HuH-7.5 (cell line): ENCODE results near the gene SORCS2.

Experiments used
- DNase-seq: peaks from one replicate; pipeline ENCODE4 v3.0.0; 2011; ENCODE audit warnings: low spot score

SORCS2 gene

DNA sequence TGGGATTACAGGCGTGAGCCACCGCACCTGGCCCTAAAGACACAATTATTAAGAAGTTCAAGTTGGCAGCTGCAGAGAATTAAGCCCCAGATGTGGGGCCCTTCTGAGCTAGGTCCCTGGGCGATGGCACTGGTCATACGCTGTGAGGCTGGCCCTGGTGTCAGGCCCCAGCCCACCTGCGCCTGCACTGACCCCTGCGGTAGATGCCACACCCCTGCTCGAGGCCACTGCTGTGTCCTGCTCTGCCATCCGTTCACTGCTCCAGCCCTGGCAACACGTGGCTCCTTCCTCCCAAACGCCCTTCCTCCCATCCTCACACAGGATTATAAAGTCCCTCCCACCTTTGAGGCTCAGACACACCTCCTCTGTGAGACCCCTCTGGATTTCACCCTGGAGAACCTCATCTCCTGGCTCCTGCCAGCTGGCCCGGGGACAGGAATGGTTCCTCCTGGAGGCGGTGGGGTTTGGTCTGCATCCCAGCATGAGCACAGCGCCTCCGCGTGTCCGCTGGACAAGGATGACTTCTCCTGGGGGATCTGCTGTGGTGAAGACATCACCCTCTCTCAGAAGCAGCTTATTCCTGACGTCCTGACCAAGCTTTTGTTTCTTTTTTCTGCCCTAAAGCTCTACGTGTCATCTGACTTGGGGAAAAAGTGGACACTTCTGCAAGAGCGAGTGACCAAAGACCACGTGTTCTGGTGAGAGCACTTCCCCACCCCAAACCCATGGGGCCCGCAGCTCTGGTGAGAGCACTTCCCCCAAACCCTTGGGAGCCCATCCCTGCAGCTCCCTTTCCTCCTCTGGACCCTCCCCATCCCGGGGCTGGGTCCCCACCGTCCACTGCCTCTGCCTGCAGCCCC is 461.4 kb downstream of the SORCS2 start:
- no peak for DNase-seq

DNA sequence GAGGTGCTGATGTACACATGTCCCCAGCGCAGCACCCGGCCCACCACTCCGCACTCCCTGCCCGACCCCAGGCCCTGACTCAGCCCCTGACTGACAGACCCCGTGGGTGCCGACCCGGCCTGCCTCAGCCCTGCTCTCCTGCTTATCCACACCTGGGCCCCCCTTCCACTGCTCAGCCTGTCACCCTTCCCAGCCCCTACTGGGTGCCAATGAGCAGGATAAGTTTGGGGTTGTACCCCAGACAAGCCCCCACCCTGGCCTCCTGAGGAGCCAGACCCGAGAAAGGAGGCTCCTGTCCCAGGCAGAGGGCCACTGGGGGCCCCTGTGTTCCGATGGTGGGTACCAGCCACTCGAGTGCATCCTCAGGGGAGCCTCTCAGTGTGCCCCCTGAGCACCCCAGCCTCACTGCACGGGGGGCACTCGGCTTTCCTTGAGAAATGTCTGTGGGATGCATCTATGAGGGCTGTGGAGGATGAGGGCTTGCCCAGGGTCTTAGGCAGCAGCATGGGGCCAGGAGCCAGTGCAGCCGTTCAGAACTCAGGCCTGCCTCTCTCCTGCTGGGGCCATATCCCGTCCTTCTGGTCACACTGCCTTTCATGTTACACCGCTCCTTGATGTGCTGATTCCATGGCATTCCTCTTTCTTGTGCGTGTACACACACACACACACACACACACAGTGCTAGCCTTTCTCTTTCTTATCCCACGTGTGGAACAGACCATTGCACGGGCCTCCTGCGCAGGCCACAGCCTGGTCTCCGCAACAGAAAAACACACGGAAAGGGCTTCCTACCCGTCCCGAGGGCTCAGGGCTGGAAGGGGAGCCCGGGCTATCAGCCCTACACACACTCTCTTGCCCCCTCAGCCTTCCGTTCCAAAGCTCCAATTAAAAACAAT is 462.5 kb downstream of the SORCS2 start:
- no peak for DNase-seq

DNA sequence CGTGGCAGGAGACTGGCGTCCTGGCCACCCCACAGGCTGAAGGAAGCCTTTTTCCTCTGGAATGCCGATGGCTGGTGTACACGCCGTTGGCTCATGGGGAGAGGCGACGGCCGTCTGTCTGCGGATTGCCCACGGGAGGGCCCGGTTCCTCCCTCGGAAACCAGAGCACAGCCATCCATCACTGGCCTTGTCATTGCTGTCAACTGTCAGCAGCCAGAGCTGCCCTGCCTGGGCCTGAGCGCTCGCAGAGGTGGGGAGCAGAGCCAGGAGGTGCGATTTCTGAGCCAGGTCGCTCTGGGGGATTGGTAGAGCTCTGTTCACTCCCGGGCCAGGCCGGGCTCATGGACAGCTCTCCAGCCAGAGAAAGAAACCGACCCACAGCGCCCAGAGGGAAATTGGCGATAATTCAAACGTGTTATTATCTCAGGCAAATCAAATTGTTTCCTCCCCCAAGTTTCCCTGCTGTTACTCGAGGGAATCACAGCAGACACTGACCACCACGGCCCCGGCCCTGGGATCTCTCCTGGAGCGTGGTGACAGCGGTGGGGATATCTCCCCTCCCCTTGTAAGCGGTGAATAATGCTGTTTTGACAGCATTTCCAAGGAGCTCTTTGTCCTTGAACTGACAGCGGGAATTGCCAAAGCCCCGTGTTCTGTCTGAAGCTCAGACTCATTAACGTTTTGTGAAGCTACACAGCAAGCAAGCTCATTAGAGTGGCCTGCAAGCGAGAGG is 463.3 kb downstream of the SORCS2 start:
- DNase-seq, result no peak

DNA sequence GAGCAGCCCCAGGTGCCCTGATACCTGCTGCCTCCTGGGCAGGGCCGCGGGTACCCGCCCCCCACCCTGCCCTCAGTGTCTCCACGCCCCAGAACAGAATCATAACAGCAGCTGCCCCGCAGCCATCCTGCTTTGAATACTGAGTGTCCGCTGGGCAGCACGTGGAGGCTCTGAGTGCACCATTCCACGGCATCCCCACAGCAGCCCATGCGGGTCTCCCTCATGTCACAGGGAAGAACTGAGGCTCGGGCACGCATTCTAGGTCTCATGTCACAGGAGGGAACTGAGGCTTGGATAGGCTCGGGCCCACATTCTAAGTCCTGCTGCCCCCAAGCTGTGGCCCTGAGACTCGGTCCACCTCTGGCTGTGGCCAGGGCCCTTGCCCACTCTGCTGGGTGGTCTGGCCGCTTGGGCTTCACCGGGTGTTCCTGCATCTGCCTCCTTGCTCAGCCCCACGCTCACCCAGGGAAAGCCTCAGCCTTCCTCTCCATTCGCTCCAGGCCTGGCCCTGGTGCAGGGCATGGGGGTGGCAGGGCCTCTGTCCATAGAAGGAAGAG is 464.0 kb downstream of the SORCS2 start:
- no peak for DNase-seq

DNA sequence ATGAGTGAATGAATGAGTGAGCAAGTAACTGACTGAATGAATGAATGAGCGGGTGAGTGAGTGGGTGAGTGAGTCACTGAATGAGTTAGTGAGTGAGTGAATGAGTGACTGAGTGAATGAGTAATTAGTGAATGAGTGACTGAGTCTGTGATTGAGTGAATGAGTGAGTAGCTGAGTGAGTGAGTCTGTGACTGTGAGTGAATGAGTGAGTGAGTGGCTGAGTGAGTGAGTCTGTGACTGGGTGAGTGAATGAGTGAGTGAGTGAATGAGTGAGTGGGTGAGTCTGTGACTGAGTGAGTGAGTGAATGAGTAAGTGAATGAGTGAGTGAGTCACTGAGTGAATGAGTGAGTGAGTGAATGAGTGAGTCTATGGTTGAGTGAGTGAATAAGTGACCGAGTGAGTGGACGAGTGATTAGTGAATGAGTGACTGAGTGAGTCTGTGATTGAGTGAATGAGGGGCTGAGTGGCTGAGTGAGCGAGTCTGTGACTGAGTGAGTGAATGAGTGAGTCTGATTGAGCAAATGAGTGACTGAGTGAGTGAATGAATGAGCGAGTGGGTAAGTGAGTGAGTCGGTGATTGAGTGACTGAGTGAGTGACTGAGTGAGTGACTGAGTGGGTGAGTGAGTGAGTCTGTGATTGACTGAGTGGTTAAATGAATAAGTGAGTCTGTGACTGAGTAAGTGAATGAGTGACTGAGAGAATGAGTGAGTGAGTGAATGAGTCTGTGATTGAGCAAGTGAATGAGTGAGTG is 465.4 kb downstream of the SORCS2 start:
- DNase-seq, result no peak

DNA sequence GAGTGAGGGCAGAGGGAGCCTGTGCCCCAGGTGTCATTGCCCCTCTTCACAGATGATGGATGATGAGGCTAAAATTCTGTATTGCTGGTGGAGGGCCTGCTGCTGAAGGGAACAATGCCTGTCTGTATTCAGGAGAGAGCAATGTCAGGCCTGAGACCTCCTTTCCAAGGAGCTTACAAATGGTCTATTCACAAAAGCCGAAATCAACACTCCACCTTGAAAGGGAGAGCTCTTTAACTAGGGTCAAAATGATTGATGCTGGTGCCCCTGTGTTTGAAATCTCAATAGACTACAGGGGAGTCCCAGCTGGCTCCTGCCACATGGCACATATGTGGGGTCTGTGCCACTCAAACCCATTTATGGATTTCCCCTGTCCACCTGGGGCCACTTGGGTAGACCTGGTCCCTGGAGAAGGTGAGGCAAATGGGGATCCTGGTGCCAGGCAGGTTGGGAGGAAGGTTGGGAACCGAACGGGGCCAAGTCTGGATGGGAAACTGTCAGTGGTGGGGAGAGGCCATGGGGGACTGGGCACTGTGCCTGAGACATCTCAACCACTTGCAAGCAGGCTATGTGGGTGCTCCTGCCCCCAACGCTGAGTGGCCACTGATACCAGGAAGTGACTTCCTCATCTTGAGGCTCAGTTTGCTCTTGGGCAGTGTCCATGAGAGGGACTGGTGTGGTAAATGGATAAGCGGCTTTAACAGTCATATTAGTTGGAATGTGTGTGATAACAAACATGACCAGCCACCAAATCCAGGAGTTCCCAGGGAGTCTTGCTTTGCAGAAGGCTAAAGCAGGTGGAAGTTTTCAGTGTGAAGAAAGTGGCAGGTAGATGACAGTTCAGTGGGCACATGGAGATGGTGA is 466.2 kb downstream of the SORCS2 start:
- DNase-seq, result no peak

DNA sequence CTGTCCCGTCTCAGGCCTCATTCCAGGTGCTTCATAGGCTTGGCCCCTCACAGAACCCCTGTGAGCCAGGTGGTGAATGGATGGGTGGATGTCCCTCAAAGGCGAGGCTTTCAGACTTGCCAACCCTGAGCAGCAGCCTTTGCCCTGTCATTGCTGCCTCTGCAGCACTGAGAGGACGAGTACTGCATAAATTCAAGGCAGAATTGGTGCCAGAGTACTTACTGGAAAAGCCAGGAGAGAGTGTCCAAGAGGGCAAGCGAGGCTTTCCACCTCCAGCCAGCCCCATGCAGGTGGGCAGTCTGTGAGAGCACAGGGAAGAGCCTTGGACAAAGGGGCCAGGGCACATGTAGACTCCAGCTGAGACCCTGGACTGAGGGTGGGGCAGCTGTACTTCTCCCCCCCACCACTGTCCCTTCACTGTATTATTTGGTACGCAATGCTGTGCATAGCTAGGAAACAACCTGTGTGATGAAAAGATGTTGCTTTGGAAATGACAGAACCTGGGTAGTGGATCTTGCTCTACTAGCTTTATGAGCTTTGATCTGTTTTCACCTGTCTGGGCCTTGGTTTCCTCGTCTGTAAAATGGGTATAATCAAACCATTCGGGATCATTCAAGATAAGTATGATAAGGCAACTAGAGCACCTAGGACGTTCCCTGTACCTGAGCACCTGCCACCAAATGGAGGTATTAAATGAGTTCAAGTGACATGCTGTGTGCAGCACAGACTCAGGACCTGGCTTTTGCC is 467.3 kb downstream of the SORCS2 start:
- DNase-seq, result no peak

DNA sequence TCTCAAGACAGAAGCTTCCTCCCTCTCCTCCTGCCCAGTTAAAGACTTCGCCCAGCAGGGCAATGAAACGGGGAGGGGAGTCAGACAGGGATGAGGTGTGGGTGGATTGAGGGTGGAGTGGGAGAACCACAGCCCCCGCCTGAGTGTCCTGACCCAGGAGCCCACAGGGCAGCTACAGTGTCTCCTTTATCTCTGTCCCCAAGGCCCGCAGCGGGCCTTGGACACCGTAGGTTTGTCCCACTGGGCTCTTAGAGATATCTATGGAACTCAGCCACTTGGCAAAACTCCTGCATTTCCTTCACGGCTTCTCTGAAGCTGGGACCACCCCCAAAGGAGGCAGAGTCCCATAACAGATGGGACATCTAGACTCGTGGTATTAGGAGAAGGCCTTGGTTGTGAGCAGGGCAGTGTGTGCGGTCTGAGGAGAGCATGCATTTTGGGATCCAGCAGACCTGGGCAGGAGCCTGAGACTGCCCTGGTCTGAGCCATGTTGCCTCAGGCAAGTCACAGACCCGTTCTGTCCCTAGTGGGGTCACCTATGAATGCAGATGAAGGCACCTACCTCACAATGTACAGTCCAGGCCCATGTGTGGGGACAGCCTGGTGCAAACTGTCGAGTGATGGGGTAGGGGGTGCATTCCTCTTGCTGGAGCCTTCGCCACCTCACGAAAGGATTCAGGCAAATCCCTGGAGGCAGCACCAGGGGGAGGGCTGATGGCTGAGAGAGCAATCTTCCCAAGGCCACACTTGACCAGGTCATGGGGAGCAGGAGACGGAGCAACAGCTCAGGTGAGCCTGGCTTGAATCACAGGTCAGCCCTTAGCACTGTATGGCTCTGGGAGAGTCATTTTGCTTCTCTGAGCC is 468.1 kb downstream of the SORCS2 start:
- DNase-seq, result no peak

DNA sequence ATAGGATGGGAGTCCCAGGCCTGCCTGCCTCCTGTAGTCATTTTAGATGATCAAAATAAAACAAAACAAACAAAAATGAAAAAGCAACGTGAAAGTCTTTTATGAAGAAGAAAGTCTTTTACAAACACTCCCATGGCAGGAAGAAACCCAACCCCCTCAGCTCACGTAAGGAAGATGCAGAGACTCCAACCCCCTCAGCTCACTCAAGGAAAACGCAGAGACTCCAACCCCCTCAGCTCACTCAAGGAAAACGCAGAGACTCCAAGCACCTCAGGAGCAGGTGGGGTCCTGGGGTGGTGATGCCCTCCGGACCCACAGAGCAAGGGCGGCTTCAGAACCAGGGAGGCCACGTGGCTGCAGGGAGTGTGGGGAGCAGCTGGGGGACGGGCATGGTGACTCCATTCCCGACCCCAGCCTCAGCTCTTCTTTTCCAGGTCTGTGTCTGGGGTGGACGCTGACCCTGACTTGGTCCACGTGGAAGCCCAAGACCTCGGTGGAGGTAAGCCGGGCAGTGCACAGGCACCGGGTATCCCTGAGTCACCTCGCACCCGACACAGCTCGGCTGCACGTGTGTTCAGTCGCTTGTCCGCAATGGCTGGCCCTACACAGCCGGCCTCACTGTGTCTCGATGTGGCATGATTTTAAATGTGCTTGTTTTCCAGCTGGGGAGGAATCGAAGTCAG is 468.9 kb downstream of the SORCS2 start:
- no peak for DNase-seq

DNA sequence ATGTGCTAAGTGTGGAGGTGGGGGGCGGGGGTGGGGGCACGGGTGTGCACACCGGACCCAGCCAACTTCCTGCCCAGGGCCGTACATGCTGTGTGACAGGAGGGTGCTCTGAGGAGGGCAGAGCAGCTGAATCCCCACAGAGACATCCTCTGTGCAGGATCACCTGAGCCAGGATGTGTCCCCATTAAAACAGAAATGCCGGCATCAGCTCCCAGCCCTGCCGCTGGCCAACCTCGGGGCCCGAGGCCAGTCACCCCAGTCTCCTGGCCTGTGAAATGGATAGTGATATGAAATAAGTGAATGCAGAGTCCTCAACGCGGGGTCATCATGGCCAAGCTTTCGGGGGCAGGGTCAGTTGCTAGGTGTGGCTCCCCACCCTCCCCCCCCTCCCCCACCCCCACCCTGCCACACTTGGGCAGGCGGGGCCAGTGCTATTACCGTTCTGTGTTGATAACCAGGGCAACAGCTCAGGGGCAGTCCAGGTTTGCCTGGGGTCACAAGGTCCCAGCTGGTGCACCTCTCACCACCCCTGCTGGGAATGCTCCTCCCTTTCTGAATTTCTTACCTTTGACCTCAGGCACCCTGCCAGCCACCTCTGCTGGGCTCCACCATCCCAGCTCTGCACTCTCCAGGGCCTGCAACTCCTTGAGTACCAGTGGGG is 469.6 kb downstream of the SORCS2 start:
- DNase-seq, result no peak

DNA sequence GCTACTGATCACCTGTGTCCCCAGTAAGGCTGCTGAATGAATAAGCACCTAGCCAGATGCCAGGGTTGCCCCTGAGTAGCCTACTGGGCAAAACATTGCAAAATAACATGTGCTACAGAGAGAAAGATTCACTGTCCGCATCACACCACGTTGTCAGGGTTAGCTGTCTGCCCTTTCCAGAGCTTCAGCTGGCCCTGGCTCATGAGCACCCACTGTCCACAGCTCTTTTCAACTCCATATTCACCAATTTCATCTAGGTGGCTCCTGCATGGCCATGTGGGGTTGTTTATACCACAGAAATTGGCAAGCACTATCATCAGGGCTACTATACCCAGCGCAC is 470.1 kb downstream of the SORCS2 start:
- no peak for DNase-seq

DNA sequence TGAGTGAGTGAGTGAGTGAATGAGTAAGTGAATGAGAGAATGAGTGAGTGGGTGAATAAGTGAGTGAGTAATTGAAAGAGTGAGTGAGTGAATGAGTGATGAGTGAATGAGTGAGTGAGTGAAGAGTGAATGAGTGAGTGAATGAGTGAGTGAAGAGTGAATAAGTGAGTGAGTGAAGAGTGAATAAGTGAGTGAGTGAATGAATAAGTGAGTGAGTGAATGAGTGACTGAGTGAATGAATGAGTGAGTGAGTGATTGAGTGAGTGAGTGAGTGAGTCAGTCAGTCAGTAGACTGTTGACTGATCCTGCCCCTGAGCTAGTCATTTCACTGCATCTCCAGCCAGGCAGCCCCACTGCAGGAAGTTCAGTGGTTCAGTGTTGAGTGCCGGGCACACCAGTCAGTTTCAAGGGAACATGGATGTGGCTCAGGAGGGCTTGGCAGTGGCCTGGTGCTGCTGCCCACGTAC is 470.8 kb downstream of the SORCS2 start:
- no peak for DNase-seq

DNA sequence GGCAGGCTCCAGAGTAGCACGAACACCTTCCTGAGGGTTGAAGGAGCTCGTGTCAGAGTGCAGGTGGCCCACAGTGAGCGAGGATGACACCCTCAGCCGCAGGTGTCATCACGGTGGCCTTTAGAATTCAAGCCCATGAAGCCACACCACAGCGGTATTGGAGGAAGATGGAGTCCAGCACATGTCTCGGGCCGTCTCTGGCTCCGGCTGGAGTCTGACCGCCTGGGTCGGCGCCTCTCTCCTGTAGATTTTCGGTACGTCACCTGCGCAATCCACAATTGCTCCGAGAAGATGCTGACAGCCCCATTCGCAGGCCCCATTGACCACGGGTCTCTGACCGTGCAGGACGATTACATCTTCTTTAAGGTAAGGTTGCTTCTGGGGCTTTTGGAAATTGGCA is 471.8 kb downstream of the SORCS2 start:
- DNase-seq, result no peak

DNA sequence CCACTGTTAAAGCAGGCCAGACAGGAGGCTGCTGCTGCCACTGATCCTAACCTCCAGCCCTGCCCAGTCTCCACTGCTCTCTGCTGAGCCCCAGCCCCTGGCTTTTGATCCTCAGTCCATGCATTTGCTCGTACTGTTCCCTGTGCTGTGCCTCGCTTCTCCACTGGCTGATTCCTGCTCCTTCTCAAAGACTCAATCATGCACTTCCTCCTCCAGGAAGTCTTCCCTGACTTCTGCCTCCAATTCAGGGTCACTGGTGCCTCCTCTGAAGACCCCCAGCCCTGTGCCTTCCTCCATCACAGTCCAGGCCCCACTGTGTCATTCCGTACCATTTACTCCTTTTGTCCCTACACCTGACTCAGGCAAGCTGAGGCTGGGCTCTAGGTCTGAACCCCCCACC is 473.0 kb downstream of the SORCS2 start:
- DNase-seq, result no peak

DNA sequence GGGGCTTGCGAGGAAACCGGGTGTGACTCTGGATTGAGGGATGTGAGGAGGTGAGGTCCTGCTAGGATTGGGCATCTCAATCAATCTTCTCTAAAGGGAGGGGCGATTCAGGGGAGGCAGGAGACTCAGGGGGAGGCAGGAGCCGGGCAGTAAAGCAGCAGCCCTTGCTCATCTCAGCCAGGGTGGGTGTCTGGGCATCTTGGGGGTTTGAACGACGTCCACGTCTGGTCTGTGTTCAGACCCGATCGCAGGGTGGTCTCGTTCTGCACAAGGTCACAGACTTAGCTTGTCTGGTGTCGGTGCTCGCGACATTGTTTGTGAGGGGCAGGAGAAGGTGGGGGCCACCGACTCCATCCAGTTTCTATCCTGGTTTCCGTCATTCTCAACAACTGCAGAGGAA is 473.7 kb downstream of the SORCS2 start:
- DNase-seq, result no peak

DNA sequence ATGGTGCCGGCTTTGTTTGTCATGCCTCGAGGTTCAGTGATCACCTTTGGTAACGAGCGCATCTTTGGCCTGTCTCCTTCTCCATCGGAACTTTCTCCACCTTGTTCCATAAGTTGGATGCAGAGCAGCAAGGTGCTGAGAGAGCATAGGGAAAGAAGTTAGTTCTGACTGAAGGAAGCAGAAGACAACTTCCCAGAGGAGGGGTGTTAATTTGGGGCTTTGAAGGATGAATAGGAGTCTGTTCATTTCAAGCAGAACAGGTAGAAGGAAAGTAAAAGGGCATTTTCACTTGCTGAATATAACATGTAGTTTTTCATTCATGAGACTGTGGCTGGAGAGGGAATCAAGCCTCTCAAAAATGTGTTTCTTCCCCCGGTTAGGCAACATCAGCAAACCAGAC is 474.4 kb downstream of the SORCS2 start:
- DNase-seq, result no peak

DNA sequence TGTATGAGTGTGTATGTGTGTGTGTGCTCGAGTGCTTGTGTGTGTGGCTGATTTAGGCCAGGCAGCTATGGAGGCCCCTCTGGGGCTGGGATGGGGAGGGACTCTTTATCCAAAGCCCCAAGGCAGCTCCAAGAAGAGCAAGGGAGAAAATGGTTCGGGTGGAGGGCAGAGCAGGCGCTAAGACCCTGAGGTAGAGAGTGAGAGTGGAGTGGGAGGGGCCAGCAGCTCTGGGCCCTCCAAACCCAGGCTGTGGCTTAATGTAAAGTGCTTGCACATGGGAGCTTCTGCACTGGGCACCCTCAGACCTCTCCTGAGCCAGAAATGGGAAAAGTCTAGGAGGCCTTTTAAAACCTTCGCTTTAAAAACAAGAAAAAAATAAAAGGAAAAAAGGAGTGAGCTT is 475.9 kb downstream of the SORCS2 start:
- no peak for DNase-seq

DNA sequence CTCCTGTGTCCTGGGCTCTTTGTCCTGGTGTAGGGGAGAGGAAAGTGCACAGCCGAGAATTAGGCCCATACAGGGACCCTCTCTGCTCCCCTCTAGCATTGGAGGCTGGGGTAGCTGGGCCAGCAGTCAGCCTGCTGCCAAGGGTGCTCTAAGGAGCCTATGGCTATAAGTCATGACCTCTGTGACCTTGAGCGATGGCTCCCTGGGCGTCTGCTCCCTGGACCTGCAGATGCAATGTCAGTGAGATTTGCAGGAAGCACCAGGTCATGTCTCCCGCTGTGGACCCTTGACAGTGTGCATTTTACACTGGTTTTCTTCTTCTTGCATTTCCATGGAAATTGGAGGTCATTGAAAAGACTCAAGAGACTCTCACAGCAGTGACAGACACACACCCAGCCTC is 476.5 kb downstream of the SORCS2 start:
- DNase-seq, result no peak
